Endothelial cell of umbilical vein (primary cell): ENCODE measurements around the gene ANKH.

Source experiments
- CTCF ChIP-seq, 2 donors: IDR thresholded peaks; 1 replicate in 1 of 2; 2 replicates in 1 of 2; pipeline ENCODE4 v1.5.1; 2011; ENCODE audit warnings: low read length in 2 of 2, mild to moderate bottlenecking in 2 of 2, moderate library complexity in 2 of 2, control low read depth in 1 of 2, inconsistent platforms in 1 of 2, low read depth in 1 of 2; ENCODE audit not compliant: insufficient read depth in 1 of 2; ENCODE audit errors: extremely low read depth in 1 of 2
- JUN ChIP-seq: IDR thresholded peaks from 2 replicates; pipeline ENCODE4 v1.6.1; 2011; ENCODE audit warnings: borderline replicate concordance, low read depth; ENCODE audit not compliant: insufficient read length, insufficient read depth
- POLR2A ChIP-seq: IDR thresholded peaks from 2 replicates; pipeline ENCODE4 v1.6.1; 2012; ENCODE audit warnings: low read depth, mild to moderate bottlenecking, control low read depth, low read length

DNA sequence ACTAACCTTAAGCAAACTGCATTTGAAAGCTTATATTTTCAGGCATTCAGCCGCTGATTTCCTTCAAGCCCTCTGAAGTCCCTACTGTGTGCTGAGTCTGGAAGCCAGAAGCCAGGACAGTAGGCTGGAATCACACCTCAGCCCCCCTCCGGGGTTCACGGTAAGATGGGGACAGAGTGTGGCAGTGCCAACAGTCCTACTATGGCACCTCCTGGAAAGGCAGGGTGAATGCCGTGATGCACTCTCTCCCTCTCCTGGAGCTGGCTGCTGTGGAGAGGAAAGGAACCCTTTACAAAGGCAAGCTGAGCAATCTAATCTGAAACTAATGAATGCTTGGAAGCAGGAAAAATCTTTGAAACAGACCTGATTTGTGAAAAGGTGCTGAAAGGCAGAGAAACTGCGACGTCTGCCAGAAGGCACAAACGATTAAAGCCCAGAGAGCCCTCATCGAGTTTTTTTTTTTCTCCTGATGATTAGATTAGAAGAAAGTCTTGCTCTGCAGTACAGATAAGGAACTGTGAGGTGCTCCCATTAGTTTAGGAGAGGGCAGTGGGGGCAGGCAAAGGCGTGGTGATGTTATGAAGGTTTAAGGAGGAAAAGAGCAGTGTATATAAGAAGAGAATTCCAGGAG is 21.0 kb downstream of the ANKH start:
- TF ChIP-seq CTCF (IDR thresholded peaks at IDR 0.05; ENCODE audit: extremely low read depth in 1 of 2, insufficient read depth in 1 of 2, low read depth in 1 of 2, low read length in 2 of 2), result no peak
- no peak for TF ChIP-seq JUN
- no peak for TF ChIP-seq POLR2A
